ENCODE results near the gene ERC2.

Gene ERC2

DNA sequence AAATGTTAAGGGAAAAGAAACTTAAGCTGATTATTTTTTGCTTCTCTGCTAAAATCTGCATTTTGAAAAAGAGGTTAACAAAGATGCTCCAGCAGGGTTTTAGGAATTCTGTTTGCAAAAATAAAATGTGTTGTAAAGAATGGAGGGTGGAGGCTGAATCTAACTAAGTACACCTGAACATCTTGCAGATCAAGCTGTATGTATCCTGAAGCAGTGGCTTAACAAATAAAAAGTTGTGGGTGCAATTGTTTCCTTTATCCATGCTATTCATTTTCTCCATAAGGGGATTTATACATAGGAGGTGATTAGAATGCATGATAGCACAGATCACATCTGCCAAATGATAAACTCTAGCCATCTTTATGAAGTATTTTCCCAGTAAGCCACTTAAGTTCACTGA, 466.3 kb downstream of the ERC2 start:
- TF ChIP-seq CTCF (IDR thresholded peaks at IDR 0.05; ENCODE audit: low read depth, low read length) = no peak
- no peak for DNase-seq
- no peak overlapping the region for H3K27ac ChIP-seq

GRCh38 chr3:56001537-56001936, 466.7 kb downstream of the ERC2 start:
- TF ChIP-seq CTCF (IDR thresholded peaks at IDR 0.05; ENCODE audit: low read depth, low read length) = no peak
- Histone ChIP-seq H3K9me3 (ENCODE audit: severe bottlenecking) (no peaks in the 10 kb centered on the region), H3K36me3 (no peaks in the 10 kb centered on the region), H3K27me3 (ENCODE audit: insufficient read depth, low read depth, severe bottlenecking) (no peaks in the 10 kb centered on the region), H3K4me3 (ENCODE audit: low read depth, low read length) (no peak overlapping the region), H3K27ac (no peak overlapping the region)
- DNase-seq = no peak

More for the DNA sequence above, 466.3 kb downstream of the ERC2 start:
- Histone ChIP-seq H3K36me3 (no peaks in the 10 kb centered on the region), H3K9me3 (ENCODE audit: severe bottlenecking) (no peaks in the 10 kb centered on the region), H3K27me3 (ENCODE audit: insufficient read depth, low read depth, severe bottlenecking) (no peaks in the 10 kb centered on the region), H3K4me3 (ENCODE audit: low read depth, low read length) (no peak overlapping the region)

GRCh38 chr3:55989366-55989765, 478.9 kb downstream of the ERC2 start:
- Histone ChIP-seq H3K27me3 (ENCODE audit: insufficient read depth, low read depth, severe bottlenecking) (no peaks in the 10 kb centered on the region), H3K9me3 (ENCODE audit: severe bottlenecking) (no peaks in the 10 kb centered on the region), H3K4me3 (ENCODE audit: low read depth, low read length) (no peak overlapping the region), H3K27ac (no peak overlapping the region), H3K36me3 (no peaks in the 10 kb centered on the region)
- no peak for DNase-seq
- TF ChIP-seq CTCF (IDR thresholded peaks at IDR 0.05; ENCODE audit: low read depth, low read length) = no peak

DNA sequence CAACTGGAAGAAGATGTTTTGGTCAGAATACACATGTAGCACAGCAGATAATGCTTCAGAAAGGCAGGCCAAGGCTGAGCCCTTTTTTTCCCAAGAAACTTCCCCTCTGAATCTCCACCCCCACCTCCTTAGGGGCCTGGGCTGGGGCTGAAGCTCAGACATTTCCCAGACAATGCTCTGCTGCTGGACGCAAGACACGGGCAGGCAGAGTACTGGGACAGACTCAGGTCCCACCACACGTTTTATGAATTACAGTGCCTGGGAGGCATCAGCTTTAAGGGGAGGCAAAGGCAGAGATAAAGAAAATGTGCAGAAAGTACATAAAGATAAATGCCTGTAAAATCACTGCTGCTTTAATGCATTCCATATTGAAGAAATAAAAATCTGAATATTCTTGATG, 479.4 kb downstream of the ERC2 start:
- no peak overlapping the region for H3K27ac ChIP-seq
- no peaks in the 10 kb centered on the region for H3K36me3 ChIP-seq
- no peak overlapping the region for H3K4me3 ChIP-seq (ENCODE audit: low read depth, low read length)
- no peaks in the 10 kb centered on the region for H3K9me3 ChIP-seq (ENCODE audit: severe bottlenecking)
- H3K27me3 ChIP-seq (ENCODE audit: insufficient read depth, low read depth, severe bottlenecking) = no peaks in the 10 kb centered on the region
- no peak for DNase-seq
- TF ChIP-seq CTCF (IDR thresholded peaks at IDR 0.05; ENCODE audit: low read depth, low read length) = no peak

DNA sequence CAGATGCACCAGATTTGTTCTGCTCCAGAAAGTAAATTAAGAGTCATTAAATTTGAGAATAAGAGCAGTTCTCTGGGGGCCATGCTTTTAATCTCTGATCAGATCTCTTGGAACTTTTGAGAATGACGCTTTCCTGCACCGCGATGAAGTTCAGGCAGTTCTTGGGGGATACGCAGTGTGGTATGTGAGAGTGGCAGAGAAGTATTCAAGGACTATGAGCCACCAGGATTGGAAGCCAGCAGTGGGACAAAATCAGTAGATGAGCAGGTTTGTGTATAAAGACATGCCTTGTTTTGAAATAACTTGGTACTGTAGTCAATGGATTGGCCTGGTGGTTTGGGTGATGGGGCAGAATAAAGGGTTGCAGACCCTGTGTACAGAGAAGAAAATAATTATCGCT, 483.6 kb downstream of the ERC2 start:
- no peaks in the 10 kb centered on the region for H3K36me3 ChIP-seq
- no peaks in the 10 kb centered on the region for H3K9me3 ChIP-seq (ENCODE audit: severe bottlenecking)
- H3K27me3 ChIP-seq (ENCODE audit: insufficient read depth, low read depth, severe bottlenecking) = no peaks in the 10 kb centered on the region
- H3K27ac ChIP-seq = no peak overlapping the region
- TF ChIP-seq CTCF (IDR thresholded peaks at IDR 0.05; ENCODE audit: low read depth, low read length) = no peak
- DNase-seq = no peak
- H3K4me3 ChIP-seq (ENCODE audit: low read depth, low read length) = no peak overlapping the region

DNA sequence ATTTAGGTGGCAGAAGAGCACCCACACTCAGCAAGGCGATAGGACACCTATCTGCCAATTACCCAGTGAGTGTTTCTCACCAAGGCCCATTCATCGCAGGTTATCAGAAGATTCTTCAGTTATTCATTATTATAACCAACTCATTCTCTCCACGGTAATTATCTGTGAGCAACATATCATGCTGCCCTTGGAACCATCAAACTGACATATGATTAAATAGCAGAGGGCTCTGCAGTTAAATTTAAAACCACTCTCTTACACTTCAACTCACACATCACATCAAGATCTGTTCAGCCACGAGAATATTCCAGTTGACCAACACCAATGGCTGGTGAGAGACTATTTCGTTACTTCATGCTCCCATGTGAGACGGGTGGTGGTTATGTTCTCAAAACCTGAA, 489.3 kb downstream of the ERC2 start:
- TF ChIP-seq CTCF (IDR thresholded peaks at IDR 0.05; ENCODE audit: low read depth, low read length) = no peak
- no peak overlapping the region for H3K4me3 ChIP-seq (ENCODE audit: low read depth, low read length)
- H3K27ac ChIP-seq = no peak overlapping the region
- H3K9me3 ChIP-seq (ENCODE audit: severe bottlenecking) = no peaks in the 10 kb centered on the region
- H3K36me3 ChIP-seq = no peaks in the 10 kb centered on the region
- no peak for DNase-seq
- H3K27me3 ChIP-seq (ENCODE audit: insufficient read depth, low read depth, severe bottlenecking) = no peaks in the 10 kb centered on the region

Data from WERI-Rb-1 (cell line).